GM19328 (cell line): Measurements from ENCODE around the gene PIP5K1B.
"Not testable (repeated sequence)": the region's sequence is repeated elsewhere in the genome, so short reads cannot be mapped to it uniquely, and the experiment has no call there.

ENCODE experiments used
- ATAC-seq: cut with Tn5 transposase; IDR thresholded peaks from one replicate; pipeline ENCODE4 v1.9.1; 2021; ENCODE audit warnings: mild to moderate bottlenecking, moderate library complexity; ENCODE audit not compliant: unreplicated experiment

The PIP5K1B gene

DNA sequence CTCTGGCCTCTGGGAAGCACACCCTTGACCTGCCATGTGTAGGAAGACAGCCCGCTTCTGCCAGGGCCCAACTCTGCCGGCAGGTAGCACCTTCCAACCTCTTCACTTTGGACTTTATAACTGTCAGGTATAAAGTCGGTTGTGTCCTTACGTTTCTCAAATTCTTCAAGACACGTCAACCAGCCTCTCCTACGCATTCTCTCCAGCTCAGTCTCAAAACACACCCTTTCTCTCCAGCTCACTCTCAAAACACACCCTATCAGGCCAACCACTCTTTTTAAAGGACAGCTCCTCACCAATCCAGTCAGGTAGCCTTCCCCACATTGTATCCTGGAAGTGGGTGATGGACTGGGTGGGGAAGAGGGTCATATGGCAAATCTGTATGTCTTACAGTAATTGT is 344.1 kb downstream of the PIP5K1B start:
- ATAC-seq, result no peak

DNA sequence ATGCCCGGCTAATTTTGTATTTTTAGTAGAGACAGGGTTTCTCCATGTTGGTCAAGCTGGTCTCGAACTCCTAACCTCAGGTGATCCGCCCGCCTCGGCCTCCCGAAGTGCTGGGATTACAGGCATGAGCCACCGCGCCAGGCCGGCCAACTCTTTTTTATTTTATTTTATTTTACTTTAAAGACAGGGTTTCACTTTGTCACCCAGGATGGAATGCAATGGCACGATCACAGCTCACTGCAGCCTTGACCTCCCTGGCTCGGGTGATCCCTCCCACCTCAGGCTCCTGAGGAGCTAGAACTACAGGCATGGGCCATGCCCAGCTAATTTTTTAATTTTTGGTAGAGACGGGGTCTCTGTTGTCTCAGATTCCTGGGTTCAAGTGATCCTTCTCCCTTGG is 345.9 kb downstream of the PIP5K1B start:
- ATAC-seq, result not testable (repeated sequence)

GRCh38 chr9:69054989-69055388 is 349.9 kb downstream of the PIP5K1B start:
- no peak for ATAC-seq

DNA sequence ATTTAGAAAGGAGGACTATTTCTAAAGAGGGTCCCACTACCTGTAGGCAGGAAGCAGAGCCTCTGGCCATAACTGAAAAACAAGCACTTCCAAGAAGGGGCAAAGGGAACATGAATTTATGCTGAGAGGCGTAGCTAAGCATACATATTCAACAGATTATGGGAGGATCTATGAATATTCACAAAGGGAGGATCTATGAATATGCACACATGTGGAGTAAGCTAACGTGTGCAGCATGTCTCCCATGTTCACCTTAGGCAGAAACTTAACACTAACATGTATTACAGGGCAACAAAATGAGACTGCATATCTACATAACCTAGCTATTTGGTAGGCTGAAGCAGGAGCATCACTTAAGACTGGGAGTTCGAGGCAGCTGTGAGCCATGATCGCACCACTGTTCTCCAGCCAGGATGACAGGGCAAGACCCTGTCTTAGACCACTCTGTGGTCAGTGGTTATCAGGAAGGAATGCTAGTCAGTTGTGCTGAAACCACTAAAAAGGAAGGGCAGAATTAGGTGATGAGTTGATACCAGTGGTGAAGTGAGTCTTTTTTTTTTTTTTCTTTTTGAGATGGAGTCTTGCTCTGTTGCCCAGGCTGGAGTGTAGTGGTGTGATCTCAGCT is 351.3 kb downstream of the PIP5K1B start:
- ATAC-seq, result no peak

- no peak for ATAC-seq
Measured at GRCh38 chr9:69058101-69058500, 353.1 kb downstream of the PIP5K1B start.
